DOHH2 (cell line): ENCODE measurements around the gene GLCCI1.

ENCODE experiments used
- EZH2phosphoT487 ChIP-seq: fragments of 200-600 bp; sonication (generic); IDR thresholded peaks from 2 replicates; pipeline ENCODE4 v1.6.1; 2017; ENCODE audit warnings: borderline replicate concordance, mild to moderate bottlenecking, antibody characterized with exemption, low read length, moderate library complexity, mixed read lengths
- TF ChIP-seq, protein P1 (sequence below): fragments of 200-600 bp; sonication (generic); IDR thresholded peaks from one replicate; pipeline ENCODE4 v1.5.1; 2014; ENCODE audit warnings: antibody characterized with exemption, mild to moderate bottlenecking, low read depth, low read length; ENCODE audit not compliant: poor library complexity, severe bottlenecking

DNA sequence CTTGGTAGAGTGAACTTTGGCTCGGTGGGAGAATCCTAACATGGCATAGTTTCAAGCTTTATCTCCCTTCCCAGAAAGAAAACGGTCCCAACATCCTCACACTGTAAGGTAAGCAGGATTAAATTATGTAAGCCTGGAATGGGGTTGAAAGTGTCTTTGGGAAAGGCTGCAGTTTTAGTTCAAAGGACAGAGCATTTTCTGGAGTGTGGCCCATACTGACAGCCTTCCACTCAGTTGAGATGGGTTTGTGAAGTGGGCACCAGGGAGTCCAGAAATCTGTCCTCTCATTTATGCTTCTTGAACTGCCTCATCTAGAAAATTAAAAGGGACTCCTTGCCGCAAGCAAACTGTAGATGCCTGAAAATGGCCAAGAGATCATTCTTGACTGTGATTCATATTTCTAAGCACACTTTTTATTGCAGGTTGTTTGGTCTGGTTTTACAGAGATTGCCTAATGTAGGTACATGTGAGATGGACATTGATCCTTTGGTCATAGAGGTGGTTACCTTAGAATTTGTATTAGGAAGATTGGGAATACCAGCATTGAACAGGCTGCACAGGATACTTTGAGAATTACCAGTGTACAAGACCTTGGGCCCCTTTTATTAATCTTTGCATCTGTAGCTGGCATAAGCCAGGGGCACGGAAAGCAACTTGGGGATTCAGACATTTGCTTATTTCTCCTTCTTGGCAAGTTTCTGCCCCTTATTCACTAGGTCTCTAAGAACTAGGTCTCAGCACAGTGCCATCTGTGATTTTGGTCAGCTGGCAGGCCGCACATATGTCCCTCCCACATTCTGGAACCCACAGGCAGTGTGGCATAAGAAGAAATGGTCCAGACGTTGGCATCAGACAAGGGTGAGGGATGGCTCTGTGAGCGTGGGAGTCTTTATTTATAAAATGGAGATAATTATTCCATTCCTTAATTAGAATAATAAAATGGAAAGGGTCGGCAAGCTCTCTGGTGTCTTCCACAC lies 125.9 kb downstream of the GLCCI1 start:
- TF ChIP-seq, protein P1, sequence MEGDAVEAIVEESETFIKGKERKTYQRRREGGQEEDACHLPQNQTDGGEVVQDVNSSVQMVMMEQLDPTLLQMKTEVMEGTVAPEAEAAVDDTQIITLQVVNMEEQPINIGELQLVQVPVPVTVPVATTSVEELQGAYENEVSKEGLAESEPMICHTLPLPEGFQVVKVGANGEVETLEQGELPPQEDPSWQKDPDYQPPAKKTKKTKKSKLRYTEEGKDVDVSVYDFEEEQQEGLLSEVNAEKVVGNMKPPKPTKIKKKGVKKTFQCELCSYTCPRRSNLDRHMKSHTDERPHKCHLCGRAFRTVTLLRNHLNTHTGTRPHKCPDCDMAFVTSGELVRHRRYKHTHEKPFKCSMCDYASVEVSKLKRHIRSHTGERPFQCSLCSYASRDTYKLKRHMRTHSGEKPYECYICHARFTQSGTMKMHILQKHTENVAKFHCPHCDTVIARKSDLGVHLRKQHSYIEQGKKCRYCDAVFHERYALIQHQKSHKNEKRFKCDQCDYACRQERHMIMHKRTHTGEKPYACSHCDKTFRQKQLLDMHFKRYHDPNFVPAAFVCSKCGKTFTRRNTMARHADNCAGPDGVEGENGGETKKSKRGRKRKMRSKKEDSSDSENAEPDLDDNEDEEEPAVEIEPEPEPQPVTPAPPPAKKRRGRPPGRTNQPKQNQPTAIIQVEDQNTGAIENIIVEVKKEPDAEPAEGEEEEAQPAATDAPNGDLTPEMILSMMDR, result no peak
- TF ChIP-seq EZH2phosphoT487, result no peak
